ENCODE data around the gene ERN1.

Gene ERN1

DNA sequence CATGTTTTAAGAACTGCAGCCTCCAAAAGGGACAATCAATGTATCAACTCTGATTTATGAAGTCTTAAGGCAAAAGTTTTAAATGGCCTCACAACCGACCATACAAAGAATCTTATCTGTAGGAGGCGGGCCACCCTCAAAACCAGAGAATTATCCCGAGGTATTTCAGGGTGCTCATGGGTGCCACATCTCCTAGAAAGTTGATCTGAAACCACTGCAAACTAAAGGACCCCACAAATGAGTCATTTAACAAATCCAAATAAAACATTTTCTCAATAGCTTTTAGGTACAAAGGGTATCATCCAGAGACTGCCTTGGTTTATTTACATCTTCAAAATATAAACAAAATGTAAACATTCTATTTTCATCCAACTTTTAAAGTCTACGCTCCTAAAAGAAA lies 6.8 kb downstream of the ERN1 start:
- TF ChIP-seq, protein P1, sequence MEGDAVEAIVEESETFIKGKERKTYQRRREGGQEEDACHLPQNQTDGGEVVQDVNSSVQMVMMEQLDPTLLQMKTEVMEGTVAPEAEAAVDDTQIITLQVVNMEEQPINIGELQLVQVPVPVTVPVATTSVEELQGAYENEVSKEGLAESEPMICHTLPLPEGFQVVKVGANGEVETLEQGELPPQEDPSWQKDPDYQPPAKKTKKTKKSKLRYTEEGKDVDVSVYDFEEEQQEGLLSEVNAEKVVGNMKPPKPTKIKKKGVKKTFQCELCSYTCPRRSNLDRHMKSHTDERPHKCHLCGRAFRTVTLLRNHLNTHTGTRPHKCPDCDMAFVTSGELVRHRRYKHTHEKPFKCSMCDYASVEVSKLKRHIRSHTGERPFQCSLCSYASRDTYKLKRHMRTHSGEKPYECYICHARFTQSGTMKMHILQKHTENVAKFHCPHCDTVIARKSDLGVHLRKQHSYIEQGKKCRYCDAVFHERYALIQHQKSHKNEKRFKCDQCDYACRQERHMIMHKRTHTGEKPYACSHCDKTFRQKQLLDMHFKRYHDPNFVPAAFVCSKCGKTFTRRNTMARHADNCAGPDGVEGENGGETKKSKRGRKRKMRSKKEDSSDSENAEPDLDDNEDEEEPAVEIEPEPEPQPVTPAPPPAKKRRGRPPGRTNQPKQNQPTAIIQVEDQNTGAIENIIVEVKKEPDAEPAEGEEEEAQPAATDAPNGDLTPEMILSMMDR (IDR thresholded peaks at IDR 0.05; ENCODE audit: extremely low read depth, missing control alignments) = no peak
- no peak for DNase-seq (ENCODE audit: low spot score)

GRCh38 chr17:64120972-64121786 lies 8.8 kb downstream of the ERN1 start:
- DNase-seq (ENCODE audit: low spot score) = peak; percentile 70

DNA sequence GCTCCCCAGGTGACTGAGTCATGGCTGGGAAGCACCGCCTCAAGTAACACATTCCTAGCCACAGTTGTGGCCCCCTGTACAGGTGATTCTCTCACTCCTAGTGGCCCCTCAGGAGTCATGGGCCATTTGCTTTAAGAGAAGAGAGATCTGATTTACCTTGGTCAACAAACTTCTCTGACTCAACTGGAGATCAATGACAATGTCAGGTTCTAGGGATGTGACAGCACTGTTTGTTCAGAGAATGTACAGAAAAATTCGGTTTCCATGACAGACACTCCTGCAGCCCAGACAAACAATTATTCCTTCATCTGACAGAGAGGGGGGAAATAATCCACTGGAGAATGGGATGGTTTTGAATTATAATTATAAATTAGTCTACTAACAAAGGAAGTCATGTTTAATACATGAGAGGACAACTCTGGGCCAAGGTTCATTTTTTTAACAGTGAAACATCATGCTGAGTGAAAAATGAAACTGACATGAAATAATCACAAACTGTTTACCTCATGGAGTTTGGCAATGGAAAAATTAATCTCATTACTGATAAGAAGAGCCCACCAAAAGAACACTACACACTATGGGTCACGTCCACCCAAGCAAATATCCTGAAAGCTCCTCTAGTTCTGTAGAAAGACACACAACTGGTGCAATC lies 9.7 kb downstream of the ERN1 start:
- no peak for DNase-seq (ENCODE audit: low spot score)
- TF ChIP-seq, protein P1 (IDR thresholded peaks at IDR 0.05; ENCODE audit: extremely low read depth, missing control alignments) = no peak

GRCh38 chr17:64117981-64118979 lies 11.7 kb downstream of the ERN1 start:
- TF ChIP-seq, protein P1 (IDR thresholded peaks at IDR 0.05; ENCODE audit: extremely low read depth, missing control alignments) = no peak
- DNase-seq (ENCODE audit: low spot score) = no peak

GRCh38 chr17:64115822-64116534 lies 14.0 kb downstream of the ERN1 start:
- TF ChIP-seq, protein P1 (IDR thresholded peaks at IDR 0.05; ENCODE audit: extremely low read depth, missing control alignments) = no peak
- no peak for DNase-seq (ENCODE audit: low spot score)

GRCh38 chr17:64115043-64115698 lies 14.8 kb downstream of the ERN1 start:
- TF ChIP-seq, protein P1 (IDR thresholded peaks at IDR 0.05; ENCODE audit: extremely low read depth, missing control alignments) = no peak
- DNase-seq (ENCODE audit: low spot score) = no peak

DNA sequence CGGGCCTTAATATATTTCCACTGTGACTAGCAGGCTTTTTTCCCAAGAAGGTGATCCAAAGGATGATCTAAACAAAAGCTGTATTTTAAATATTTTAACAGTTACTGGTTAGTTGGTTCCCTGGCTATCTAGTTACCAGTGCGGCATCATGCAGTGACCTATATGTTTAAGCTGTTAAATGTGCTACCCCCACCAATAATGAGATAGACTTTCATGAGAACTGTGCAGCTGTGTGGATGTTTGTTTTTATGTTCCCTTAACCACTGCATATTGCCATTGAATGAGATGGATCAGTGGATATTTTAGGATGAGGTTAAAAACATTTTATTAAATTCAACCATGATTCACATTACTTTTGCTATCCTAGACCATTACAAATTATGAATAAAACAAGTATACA lies 16.9 kb downstream of the ERN1 start:
- TF ChIP-seq, protein P1 (IDR thresholded peaks at IDR 0.05; ENCODE audit: extremely low read depth, missing control alignments) = no peak
- DNase-seq (ENCODE audit: low spot score) = no peak
